ENCODE measurements around the gene TLX2.
"Not testable (repeated sequence)": the region's sequence is repeated elsewhere in the genome, so short reads cannot be mapped to it uniquely, and the experiment has no call there.

The TLX2 gene

GRCh38 chr2:74514368-74515270, at the start of gene TLX2:
TLX2 (plus strand) TSS chr2:74514450; CDS start chr2:74514807, 357 bp downstream.
- peak; percentile 17 for DNase-seq

DNA sequence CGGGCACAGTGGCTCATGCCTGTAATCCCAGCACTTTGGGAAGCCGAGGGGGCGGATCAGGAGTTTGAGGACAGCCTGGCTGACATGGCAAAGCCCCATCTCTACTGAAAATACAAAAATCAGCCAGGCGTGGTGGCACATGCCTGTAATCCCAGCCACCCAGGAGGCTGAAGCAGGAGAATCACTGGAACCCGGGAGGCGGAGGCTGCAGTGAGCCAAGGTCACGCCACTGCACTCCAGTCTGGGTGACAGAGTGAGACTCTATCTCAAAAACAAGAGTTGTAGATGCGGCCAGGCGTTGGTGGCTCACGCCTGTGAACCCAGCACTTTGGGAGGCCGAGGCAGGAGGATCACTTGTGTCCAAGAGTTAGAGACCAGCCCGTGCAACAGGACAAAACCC, 43.5 kb upstream of the TLX2 start:
- not testable (repeated sequence) for DNase-seq

- no peak for DNase-seq
Measured at GRCh38 chr2:74471332-74472065, 42.8 kb upstream of the TLX2 start.

DNA sequence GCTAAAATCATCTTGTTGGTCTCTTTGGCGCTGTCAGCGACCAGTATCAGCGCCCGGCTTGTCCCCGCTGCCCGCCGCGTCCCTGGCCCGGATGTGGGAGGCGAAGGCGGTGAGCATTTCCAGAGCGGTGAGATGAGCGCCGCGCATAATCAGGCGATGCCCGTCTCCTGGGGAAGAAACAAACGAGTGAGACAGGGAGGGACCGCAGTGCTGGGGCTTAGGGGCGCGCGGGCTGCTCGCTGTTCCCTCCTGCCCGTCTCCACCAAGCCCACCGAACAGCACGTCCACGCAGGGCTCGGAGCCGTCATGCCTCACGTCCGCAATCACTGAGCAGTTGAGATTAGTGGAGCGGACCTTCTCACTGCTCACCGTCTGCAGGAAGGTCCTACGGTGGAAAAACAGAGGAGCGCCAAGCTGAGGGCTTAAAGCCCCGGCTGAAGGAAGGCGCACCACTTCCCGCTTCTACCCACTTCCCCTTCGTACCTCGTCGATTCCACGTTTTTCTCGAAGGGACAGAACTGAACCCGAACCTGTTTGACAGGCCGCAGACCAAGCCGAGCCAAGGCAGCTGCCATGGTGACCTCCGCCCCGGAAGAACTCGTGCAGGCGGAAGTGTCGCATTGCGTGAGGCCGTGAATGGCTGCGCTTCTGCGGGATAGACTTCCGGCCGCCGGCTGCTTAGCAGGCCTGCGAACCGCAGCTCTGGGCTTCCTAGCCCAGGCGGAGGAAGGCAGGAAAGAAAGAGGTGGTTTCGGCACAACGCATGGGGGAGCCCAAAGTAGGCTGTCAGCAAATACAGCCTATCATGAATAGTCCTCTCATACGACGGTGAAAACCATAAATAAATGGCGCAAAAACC, 41.9 kb upstream of the TLX2 start, which contains the start of gene MRPL53:
TSS of gene MRPL53 (minus strand) at position 595 of the 859 bp plus-strand sequence. CDS start at position 575, 20 bp downstream.
- DNase-seq = peak; percentile 89

DNA sequence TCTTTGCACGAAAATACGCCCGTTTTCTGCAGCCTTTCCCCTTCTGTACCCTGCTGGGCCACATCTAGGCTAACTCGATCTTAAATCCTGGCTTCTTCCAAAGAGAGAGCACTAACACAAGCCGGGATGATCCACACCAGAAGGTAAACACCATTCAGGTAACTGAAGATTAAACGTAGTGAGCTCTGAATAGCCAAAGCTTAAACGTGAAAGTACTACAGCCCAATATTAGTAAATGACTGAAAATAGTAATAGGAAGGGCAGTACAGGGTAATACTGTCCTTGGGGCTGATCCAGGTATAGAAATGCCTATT, 41.3 kb upstream of the TLX2 start:
- DNase-seq = no peak

GRCh38 chr2:74474481-74474880, 39.8 kb upstream of the TLX2 start:
- DNase-seq = no peak

DNA sequence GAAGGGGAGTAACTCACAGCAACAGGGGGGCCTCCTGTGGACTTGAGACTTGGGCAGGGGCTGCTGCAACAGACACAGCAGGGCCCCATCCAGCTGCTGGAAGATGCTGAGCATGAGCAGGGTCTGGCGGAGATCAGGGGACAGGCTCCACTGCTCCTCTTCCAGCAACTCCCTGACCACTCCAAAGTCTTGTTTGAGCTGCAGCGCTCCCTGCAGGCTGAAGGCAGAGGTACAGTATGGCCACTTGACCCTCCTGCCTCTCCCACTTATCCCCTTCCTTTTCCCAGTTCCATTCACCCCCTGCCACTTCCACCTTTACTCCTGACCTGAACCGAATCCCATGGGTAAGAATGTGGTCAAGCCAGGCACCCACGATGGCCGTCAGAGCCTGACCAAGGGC, 39.4 kb upstream of the TLX2 start:
- DNase-seq = no peak

DNA sequence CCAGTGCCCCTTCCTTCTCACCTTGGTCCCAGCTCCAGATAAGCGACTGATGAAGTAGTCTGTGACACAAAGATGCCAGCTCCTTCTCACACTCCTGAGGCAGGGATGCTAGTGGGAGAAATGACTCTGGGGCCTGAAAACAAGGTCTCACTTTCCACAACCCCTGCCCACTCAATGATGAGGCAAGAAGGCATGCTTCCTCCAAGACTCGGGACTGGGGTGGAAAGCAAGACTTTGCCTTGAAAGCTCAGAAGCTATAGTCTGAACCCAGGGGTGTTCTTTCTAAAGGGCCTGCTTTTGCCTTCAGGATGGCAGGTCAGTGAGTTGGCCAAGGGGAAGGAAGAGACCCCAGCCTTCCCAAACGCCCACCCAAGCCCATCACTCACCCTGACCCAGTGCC, 32.8 kb upstream of the TLX2 start:
- no peak for DNase-seq

DNA sequence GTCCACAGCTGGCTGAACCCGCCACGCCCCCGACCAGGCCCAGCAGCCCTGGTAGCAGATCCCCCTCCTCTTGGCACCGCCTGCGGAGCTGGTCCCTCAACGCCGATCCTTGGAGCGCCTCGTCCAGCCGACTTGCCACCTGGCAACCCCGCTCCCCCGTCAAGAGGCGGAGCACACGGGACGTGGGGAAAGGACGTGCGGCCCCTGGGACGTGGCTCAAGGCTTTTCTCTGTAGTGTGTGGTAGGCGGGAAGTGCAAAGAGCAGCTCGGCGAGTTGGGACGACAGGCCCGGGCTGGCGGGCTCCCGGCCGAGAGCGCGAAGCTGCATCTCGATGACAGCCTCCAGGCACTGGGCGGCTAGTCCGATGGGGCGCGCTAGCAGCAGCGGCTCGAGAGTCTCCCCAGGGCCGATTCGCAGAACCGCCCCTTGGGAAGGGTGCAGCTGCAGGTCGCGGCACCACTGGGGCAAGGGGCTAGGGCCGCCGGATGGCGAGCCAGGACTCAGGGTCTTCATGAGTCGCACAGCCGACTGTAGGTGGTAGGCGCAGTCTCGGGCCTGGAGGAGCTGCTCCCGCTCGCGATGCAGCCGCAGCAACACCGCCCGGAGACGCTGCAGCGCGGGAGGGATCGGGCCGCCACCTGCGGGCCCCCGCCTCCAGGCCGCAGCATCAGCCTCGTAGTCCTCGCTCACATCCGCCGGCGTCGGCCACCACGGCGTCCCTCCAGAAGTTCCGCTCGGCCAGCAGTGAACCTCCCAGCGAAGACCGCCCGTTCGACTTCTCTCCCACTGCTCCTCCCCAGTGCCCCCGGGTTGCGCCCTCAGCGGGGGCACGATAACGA, 32.1 kb upstream of the TLX2 start:
- no peak for DNase-seq

DNA sequence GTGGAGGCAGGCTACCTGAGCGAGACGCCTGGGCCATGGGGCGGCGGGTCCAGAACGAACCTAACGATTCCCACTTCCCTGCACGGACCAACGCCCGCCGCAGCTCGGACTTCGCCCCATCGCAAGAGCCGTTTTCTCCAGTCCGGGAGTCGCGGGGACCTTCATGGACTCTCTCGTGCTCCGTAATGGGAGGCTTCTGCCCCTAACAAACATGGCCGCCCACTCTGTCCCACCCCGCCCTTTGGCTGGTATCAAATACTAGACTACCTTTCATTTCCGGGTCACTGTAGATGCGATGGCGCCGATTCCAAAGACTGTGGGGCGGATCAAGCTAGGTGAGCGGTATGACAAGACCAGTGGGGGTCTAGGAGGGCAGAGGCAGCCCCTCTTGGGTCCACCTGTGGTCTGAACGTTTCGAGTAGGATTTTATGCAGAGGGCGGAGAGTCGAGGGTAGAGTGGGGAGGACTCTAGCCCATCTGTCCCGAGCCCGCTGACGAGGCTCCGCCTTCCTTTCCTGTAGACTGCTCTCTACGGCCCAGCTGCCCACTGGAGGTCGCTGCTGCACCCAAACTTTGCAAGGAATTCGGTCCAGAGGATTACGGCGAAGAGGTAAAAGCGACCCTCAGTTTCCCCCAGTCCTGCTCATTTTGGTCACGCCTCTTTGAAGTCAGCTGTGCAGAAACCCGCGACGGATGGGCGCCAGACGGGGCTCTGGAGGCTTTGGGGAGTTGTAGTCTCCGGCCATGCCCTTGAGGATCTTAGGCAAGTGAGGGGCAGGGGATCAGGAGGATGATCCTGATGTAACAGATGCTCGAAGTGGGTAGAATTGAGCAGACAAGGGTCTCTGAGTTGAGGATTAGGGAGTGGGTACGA, 31.2 kb upstream of the TLX2 start, which contains the start of the genes CCDC142 and TTC31:
TSS of gene CCDC142 (minus strand) at position 198 of the 874 bp plus-strand sequence. CDS start at position 37, 161 bp downstream.
TSS of gene TTC31 (plus strand) at position 281 of the 874 bp plus-strand sequence. CDS start at position 296, 15 bp downstream.
- peak; percentile 92 for DNase-seq

- DNase-seq = not testable (repeated sequence)
Measured at GRCh38 chr2:74483675-74484164, 30.5 kb upstream of the TLX2 start.

GRCh38 chr2:74486141-74486540, 28.1 kb upstream of the TLX2 start:
- DNase-seq = no peak

- no peak for DNase-seq
Measured at GRCh38 chr2:74488643-74489481, 25.4 kb upstream of the TLX2 start.

DNA sequence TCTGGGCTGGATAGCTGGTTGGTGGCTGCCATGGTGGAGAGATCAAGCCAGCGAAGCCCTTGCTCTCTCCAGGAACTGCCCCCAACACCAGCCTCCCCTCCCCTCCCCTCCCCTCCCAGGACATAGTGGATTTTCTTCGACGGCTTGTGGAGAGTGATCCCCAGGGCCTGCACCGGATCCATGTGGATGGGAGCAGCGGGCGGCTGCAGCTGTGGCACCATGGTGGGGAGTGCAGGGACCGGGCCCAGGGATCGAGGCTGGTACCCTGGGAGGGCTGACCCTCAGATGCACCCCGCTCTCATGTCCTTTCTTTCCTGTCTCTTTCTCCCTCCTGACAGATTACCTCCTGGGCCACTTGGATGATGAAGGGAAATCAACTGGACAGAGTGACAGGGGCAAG, 24.3 kb upstream of the TLX2 start:
- DNase-seq = no peak

DNA sequence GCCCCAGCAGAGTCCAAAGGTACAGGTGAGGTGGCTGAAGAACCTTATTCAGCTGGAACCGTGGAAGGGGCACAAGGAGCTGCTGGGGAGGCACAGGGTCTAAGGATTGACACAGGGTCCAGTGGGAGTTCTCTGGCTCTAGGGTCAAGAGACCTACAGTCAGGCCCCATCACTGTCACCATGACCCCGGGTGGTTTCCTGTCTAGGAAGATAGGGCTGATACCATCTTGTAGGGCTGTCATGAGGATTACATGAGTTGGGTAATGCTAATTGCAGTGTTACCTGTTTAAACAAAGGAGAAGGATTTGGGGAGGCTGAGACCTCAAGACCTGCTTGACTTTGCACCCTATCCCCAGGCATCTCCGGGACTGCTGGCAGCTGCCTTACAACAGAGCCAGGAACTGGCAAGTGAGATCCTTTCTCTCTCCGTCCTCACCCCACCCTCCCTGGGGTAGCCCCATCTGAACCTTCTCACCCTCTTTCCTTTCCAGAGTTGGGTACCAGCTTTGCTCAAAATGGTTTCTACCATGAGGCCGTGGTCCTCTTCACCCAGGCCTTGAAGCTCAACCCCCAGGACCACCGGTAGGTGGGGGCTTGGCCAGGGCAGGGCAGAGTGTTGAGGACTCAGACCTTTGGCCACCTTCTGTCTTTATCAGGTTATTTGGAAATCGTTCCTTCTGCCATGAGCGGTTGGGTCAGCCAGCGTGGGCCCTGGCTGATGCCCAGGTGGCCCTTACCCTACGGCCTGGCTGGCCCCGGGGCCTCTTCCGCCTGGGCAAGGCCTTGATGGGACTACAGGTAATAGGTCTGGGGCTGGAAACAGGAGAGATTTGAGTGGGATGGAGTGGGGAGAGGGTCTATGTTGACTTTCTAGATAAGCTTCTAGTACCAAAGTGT, 22.4 kb upstream of the TLX2 start:
- no peak for DNase-seq

- DNase-seq = no peak
Measured at GRCh38 chr2:74493546-74493945, 20.7 kb upstream of the TLX2 start.

- no peak for DNase-seq
Measured at GRCh38 chr2:74495440-74495839, 18.8 kb upstream of the TLX2 start.

DNA sequence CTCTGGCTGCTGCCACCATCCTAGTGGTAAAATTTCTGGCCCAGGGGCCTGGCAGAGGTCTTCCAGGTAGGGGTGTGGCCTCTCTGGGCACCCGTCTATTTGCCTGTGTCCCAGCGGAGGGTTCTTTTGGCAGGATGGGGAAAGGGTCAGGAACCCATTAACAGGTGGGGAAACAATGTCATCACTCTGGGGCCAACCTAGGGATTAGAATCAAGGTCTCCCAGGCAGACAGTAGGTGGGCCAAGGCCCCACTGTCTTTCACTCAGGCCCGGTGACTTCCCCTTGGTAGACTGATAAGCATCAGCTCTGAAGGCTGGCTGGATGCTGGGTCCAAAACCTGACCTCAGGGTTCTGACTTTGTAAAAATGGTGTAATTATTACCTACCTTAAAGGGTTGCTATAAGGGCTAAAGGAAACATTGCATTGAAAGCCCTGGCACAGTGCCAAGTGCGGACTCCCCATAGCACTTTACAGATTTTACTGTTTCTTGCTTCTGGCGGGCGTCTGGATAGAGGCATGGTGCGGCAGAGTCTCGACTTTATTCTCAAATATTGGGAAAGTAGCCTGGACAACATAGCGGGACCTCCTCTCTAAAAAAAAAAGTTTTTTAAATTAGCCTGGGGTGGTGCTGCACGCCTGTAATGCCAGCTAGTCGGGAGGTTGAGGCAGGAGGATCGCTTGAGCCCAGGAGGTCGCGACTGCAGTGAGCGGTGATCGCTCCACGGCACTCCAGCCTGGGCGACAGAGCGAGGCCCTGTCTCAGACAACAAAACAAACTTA, 17.1 kb upstream of the TLX2 start:
- DNase-seq = no peak
